HepG2 (cell line): ENCODE measurements around the gene PIGBOS1. TPM values are rescaled to one million over a fixed set of nuclear protein-coding genes. Genes with fewer than 3 reads are reported as not detected.

ENCODE experiments used
- AGO2 ChIP-seq: fragments of 200-400 bp; formaldehyde crosslinking; optimal IDR thresholded peaks from 2 replicates; pipeline ENCODE3; 2017; ENCODE audit warnings: mild to moderate bottlenecking, low read depth, low read length, moderate library complexity
- AHR ChIP-seq: IDR thresholded peaks from 2 replicates; pipeline ENCODE4 v1.6.1; 2018; ENCODE audit warnings: missing genetic modification reagents, missing compliant biosample characterization
- ARID5B ChIP-seq: IDR thresholded peaks from 2 replicates; pipeline ENCODE4 v1.4.0; 2020; ENCODE audit warnings: mild to moderate bottlenecking, missing genetic modification reagents
- ATM ChIP-seq: fragments of 450-650 bp; IDR thresholded peaks from 2 replicates; pipeline ENCODE4 v1.7.1; 2017; ENCODE audit warnings: mild to moderate bottlenecking, borderline replicate concordance
- DNMT3B ChIP-seq: conservative IDR thresholded peaks from 2 replicates; pipeline ENCODE4 v1.6.1; 2016; ENCODE audit warnings: missing biosample characterization, control low read depth
- ETS1 ChIP-seq: sonication (generic); formaldehyde crosslinking; IDR thresholded peaks from 2 replicates; pipeline ENCODE4 v1.4.0; 2020; ENCODE audit warnings: missing genetic modification reagents
- FOXA1 ChIP-seq, 2 experiments: fragments of 450-650 bp in 1 of 2; sonication (generic) in 1 of 2; formaldehyde crosslinking in 1 of 2; IDR thresholded peaks; 2 replicates each; pipeline versions ENCODE4 v1.4.0 to v1.6.1; 2016 to 2020; ENCODE audit warnings: missing genetic modification reagents in 1 of 2
- GMEB2 ChIP-seq: IDR thresholded peaks from 2 replicates; pipeline ENCODE4 v1.6.1; 2016; ENCODE audit warnings: missing biosample characterization, missing genetic modification reagents, low read depth
- JUNB ChIP-seq: sonication (generic); formaldehyde crosslinking; IDR thresholded peaks from 2 replicates; pipeline ENCODE4 v1.8.0; 2022; ENCODE audit warnings: missing genetic modification reagents, mild to moderate bottlenecking, borderline replicate concordance
- NKX3-1 ChIP-seq: sonication (generic); formaldehyde crosslinking; IDR thresholded peaks from 2 replicates; pipeline ENCODE4 v1.5.0; 2020; ENCODE audit warnings: missing genetic modification reagents
- NPAS2 ChIP-seq: sonication (generic); formaldehyde crosslinking; IDR thresholded peaks from 2 replicates; pipeline ENCODE4 v1.8.0; 2022; ENCODE audit warnings: mild to moderate bottlenecking, missing genetic modification reagents, borderline replicate concordance
- NR2F1 ChIP-seq, 2 experiments: fragments of 450-650 bp in 1 of 2; formaldehyde crosslinking in 1 of 2; IDR thresholded peaks; 2 replicates each; pipeline versions ENCODE4 v1.5.0 to v1.6.1; 2016 to 2020; ENCODE audit warnings: mild to moderate bottlenecking in 1 of 2, missing compliant biosample characterization in 1 of 2, missing genetic modification reagents in 1 of 2, moderate library complexity in 1 of 2
- TCF7L2 ChIP-seq: IDR thresholded peaks from 2 replicates; pipeline ENCODE4 v1.6.1; 2011; ENCODE audit warnings: mild to moderate bottlenecking, low read depth, low read length, moderate library complexity
- ZBTB26 ChIP-seq: IDR thresholded peaks from 2 replicates; pipeline ENCODE4 v1.6.1; 2016; ENCODE audit warnings: missing compliant biosample characterization, missing genetic modification reagents, borderline replicate concordance
- ZBTB38 ChIP-seq: sonication (generic); formaldehyde crosslinking; IDR thresholded peaks from 2 replicates; pipeline ENCODE4 v1.5.1; 2020; ENCODE audit warnings: mild to moderate bottlenecking, missing genetic modification reagents
- ZBTB7B ChIP-seq: sonication (generic); formaldehyde crosslinking; IDR thresholded peaks from 2 replicates; pipeline ENCODE4 v1.4.0; 2020; ENCODE audit warnings: missing genetic modification reagents
- ZNF101 ChIP-seq: sonication (generic); formaldehyde crosslinking; IDR thresholded peaks from 2 replicates; pipeline ENCODE4 v1.4.0; 2020; ENCODE audit warnings: mild to moderate bottlenecking, low read depth, missing genetic modification reagents, borderline replicate concordance
- ZNF180 ChIP-seq: sonication (generic); formaldehyde crosslinking; IDR thresholded peaks from 2 replicates; pipeline ENCODE4 v1.4.0; 2020; ENCODE audit warnings: low read depth, missing genetic modification reagents, borderline replicate concordance
- ZNF460 ChIP-seq: sonication (generic); formaldehyde crosslinking; IDR thresholded peaks from 2 replicates; pipeline ENCODE4 v1.5.1; 2020; ENCODE audit warnings: missing genetic modification reagents, mild to moderate bottlenecking, borderline replicate concordance
- ZNF619 ChIP-seq: sonication (generic); formaldehyde crosslinking; IDR thresholded peaks from 2 replicates; pipeline ENCODE4 v1.4.0; 2020; ENCODE audit warnings: mild to moderate bottlenecking, missing genetic modification reagents
- ZNF75D ChIP-seq: sonication (generic); formaldehyde crosslinking; IDR thresholded peaks from 2 replicates; pipeline ENCODE4 v1.8.1; 2023; ENCODE audit warnings: missing genetic modification reagents, mild to moderate bottlenecking, borderline replicate concordance
- ZNF776 ChIP-seq: sonication (generic); formaldehyde crosslinking; IDR thresholded peaks from 2 replicates; pipeline ENCODE4 v1.4.0; 2020; ENCODE audit warnings: mild to moderate bottlenecking, missing genetic modification reagents
- polyA plus RNA-seq, 8 experiments: library from polyadenylated mRNA; depleted of rRNA in 3 of 8; stranded (reverse) in 7 of 8; unstranded in 1 of 8; fragments of >200 nt; fragmentation: Illumina TruSeq in 4 of 8; extraction: Trizol in 4 of 8; gene quantifications; 2 replicates each; pipeline versions ENCODE4 v1.2.1 to v1.2.3, GENCODE V29; 2011 to 2016; ENCODE audit warnings: low read depth in 4 of 8, missing spikeins in 1 of 8, mixed read lengths in 1 of 8; ENCODE audit not compliant: insufficient read depth in 1 of 8
- total RNA-seq, 5 experiments: library from RNA; depleted of rRNA; stranded (reverse); fragments of >200 nt; fragmentation: Illumina TruSeq; extraction: Trizol; gene quantifications; 2 replicates each; pipeline ENCODE4 v1.2.3, GENCODE V29; 2016; ENCODE audit warnings: low read depth in 1 of 5

The PIGBOS1 gene
- total and polyA plus RNA-seq, 2 of the 13 experiments (the other 11 are each of a cell fraction or from before 2014, with no cell fraction given) = 14.8 to 22.1 TPM

DNA sequence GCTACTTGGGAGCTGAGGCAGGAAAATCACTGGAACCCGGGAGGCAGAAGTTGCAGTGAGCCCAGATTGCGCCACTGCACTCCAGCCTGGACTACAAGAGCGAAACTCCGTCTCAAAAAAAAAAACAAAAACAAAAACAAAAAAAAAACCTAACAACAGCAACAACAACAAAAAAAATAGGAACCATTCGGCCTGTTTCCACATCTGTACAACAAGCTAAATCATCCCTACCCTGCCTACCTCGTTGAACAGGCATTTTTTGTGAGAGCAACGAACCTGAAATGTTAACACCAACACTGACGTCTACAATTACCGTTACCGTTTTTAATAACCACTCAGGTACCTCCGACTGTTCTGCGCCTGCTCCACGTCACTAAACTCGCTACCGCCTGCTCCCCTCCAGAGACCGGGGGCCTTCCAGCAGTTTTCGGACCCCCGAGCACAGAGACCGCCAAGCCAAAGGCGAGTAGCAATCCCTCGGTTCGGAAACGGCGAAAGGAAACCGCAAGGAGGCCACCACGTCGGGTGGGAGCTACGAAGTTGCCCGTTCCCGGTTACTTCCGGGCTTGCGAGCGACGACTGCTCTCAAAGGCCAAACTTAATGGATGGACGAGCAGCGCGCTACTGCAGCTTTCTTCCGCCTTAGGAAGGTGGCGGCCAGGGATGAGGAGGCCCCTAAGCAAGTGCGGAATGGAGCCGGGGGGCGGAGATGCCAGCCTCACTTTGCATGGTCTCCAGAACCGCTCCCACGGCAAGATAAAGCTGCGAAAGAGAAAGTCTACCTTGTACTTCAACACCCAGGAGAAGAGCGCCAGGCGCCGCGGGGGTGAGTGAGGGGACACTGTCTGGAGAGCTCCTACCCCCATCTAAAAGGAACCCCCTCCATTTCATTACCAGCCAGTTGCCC, at the start of gene PIGBOS1, which contains the start of gene PIGB (continued):
- TF ChIP-seq GMEB2 (CRISPR knock-in tag) (no peak), ZBTB26 (CRISPR knock-in tag) (no peak), JUNB (CRISPR knock-in tag) (no peak), NKX3-1 (CRISPR knock-in tag) (no peak), ZNF776 (CRISPR knock-in tag) (no peak), ZNF460 (CRISPR knock-in tag) (no peak), ZNF101 (CRISPR knock-in tag) (0 out of 2 replicates have a peak, but pooled peaks have one; percentile 51), ZBTB38 (CRISPR knock-in tag) (no peak), ARID5B (CRISPR knock-in tag) (peak; percentile 61), FOXA1 (IDR thresholded peaks at IDR 0.05) (no peak), FOXA1 (CRISPR knock-in tag; IDR thresholded peaks at IDR 0.05) (no peak), ETS1 (CRISPR knock-in tag) (no peak), AHR (CRISPR knock-in tag) (no peak), NR2F1 (CRISPR knock-in tag; IDR thresholded peaks at IDR 0.05) (no peak), ZNF180 (CRISPR knock-in tag) (no peak), DNMT3B (CRISPR knock-in tag) (no peak), ATM (no peak), ZBTB7B (CRISPR knock-in tag) (peak; percentile 84), ZNF75D (CRISPR knock-in tag) (no peak), AGO2 (no peak), TCF7L2 (no peak), ZNF619 (CRISPR knock-in tag) (0 out of 2 replicates have a peak, but pooled peaks have one; percentile 46), NPAS2 (no peak)
